KOPT-K1 (cell line): ENCODE results near the gene PDCD5.
A peak's percentile ranks its signal among the peaks of the same experiment; 100 is the strongest.
"Not testable (repeated sequence)": the region's sequence is repeated elsewhere in the genome, so short reads cannot be mapped to it uniquely, and the experiment has no call there.

Experiments used
- H3K27ac ChIP-seq: fragments of 200-600 bp; sonication (generic); 2 replicates; pipeline ENCODE4 v1.5.1; 2016; ENCODE audit warnings: antibody characterized with exemption, mild to moderate bottlenecking, low read depth, low read length; ENCODE audit not compliant: poor library complexity, severe bottlenecking
- H3K36me3 ChIP-seq: fragments of 200-600 bp; sonication (generic); 2 replicates; pipeline ENCODE4 v1.5.1; 2017; ENCODE audit warnings: antibody characterized with exemption, mild to moderate bottlenecking, low read length, moderate library complexity; ENCODE audit not compliant: insufficient read depth
- H3K9me3 ChIP-seq: fragments of 200-600 bp; sonication (generic); 2 replicates; pipeline ENCODE4 v1.5.1; 2017; ENCODE audit warnings: antibody characterized with exemption, low read length, mild to moderate bottlenecking; ENCODE audit not compliant: insufficient read depth, poor library complexity, severe bottlenecking

The PDCD5 gene

GRCh38 chr19:32567486-32567885, 13.5 kb upstream of the PDCD5 start:
- Histone ChIP-seq H3K9me3 (no peaks in the 10 kb centered on the region), H3K27ac (no peak overlapping the region), H3K36me3 (no peaks in the 10 kb centered on the region)

GRCh38 chr19:32570081-32570785, 10.8 kb upstream of the PDCD5 start:
- Histone ChIP-seq H3K9me3 (no peaks in the 10 kb centered on the region), H3K27ac (no peak overlapping the region), H3K36me3 (no peaks in the 10 kb centered on the region)

DNA sequence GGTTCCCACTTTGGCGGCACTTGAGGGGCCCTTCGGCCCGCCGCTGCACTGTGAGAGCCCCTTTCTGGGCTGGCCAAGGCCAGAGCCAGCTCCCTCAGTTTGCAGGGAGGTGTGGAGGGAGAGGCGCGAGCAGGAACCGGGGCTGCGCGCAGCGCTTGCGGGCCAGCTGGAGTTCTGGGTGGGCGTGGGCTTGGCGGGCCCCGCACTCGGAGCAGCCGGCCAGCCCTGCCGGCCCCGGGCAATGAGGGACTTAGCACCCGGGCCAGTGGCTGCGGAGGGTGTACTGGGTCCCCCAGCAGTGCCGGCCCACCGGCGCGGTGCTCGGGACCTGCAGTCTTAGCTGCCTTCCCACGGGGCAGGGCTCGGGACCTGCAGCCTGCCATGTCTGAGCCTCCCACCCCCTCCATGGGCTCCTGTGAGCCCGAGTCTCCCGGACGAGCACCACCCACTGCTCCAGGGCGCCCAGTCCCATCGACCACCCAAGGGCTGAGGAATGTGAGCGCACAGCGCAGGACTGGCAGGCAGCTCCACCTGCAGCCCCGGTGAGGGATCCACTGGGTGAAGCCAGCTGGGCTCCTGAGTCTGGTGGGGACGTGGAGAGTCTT, 9.4 kb upstream of the PDCD5 start:
- H3K36me3 ChIP-seq, H3K9me3 ChIP-seq, H3K27ac ChIP-seq: not testable (repeated sequence)

DNA sequence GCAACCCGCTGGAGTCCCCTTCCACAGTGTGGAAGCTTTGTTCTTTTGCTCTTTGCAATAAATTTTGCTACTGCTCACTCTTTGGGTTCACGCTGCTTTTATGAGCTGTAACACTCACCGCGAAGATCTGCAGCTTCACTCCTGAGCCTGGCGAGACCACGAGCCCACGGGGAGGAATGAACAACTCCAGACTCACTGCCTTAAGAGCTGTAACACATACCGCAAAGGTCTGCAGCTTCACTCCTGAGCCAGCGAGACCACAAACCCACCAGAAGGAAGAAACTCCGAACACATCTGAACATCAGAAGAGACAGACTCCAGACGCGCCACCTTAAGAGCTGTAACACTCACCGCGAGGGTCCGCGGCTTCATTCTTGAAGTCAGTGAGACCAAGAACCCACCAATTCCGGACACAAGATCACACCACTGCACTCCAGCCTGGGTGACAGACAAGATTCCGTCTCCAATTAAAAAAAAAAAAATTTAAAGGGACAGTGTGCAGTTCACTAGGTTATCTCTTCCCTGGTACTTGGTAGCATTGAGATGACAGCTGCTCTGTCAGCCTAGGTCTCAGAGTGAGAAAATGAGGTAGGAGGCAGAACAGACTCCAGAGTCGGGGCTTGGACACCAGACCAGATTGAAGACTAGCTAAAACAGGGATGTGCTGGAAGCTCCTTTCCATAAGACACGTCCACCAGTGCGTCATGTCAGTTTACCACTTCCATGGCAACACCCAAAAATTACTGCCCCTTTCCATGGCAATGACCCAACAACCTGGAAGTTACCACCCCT, 8.1 kb upstream of the PDCD5 start:
- H3K36me3 ChIP-seq, H3K27ac ChIP-seq, H3K9me3 ChIP-seq: not testable (repeated sequence)

- no peaks in the 10 kb centered on the region for H3K9me3 ChIP-seq
- no peaks in the 10 kb centered on the region for H3K36me3 ChIP-seq
- H3K27ac ChIP-seq = no peak overlapping the region
These were observed 7.5 kb upstream of the PDCD5 start for GRCh38 chr19:32573492-32573794.

- Histone ChIP-seq H3K36me3 (no peaks in the 10 kb centered on the region), H3K27ac (no peak overlapping the region), H3K9me3 (no peaks in the 10 kb centered on the region)
These were observed 4.2 kb upstream of the PDCD5 start for GRCh38 chr19:32576790-32577189.

DNA sequence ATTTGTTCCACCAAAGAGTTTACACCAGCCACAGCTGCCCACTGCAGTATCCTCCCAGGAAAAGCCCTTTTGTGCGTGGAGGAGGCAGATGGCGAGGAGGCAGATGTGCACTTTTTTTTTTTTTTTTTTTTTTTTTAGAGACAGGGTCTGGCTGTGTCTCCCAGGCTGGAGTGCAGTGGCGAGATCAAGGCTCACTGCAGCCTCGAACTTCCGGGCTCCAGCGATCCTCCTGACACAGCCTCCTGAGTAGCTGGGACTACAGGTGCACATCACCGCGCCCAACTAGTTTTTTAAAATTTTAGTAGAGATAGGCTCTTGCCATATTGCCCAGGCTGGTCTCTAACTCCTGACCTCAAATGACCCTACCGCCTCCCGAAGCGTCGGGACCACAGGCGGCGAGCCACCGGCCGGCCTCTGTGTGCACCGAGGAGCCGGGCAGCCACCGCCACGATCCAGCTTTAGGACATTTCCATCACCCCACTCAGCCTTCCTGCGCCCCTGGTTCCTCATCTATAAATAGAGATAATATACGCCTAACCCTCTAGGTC, 563 bp upstream of the PDCD5 start:
- Histone ChIP-seq H3K36me3 (peaks cover 30% of the 10 kb centered on the region), H3K27ac (no peak overlapping the region), H3K9me3 (no peaks in the 10 kb centered on the region)

GRCh38 chr19:32581705-32582179, 752 bp downstream of the PDCD5 start:
- Histone ChIP-seq H3K36me3 (peaks cover 42% of the 10 kb centered on the region), H3K9me3 (no peaks in the 10 kb centered on the region), H3K27ac (peak overlapping the region; percentile 75)

- not testable (repeated sequence) for H3K9me3 ChIP-seq, H3K27ac ChIP-seq
- H3K36me3 ChIP-seq = peaks cover 40% of the 10 kb centered on the region
These were observed 6.9 kb downstream of the PDCD5 start for GRCh38 chr19:32587747-32588504.

DNA sequence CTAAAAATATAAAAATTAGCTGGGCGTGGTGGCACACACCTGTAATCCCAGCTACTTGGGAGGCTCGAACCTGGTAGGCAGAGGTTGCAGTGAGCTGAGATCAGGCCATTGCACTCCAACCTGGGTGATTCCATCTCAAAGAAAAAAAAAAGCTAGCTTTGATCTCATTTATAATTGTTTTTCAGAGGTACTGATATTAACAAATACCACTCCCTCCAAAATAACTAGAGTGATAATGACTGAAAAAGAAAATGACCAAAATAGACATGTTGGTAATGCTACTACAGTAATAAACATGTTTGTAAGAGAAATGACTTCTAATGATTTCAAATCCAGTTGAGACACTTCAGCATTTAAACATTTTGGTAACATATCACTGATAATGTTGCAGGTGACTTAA, 13.0 kb downstream of the PDCD5 start:
- H3K27ac ChIP-seq = no peak overlapping the region
- H3K36me3 ChIP-seq = peaks cover 58% of the 10 kb centered on the region
- no peaks in the 10 kb centered on the region for H3K9me3 ChIP-seq

DNA sequence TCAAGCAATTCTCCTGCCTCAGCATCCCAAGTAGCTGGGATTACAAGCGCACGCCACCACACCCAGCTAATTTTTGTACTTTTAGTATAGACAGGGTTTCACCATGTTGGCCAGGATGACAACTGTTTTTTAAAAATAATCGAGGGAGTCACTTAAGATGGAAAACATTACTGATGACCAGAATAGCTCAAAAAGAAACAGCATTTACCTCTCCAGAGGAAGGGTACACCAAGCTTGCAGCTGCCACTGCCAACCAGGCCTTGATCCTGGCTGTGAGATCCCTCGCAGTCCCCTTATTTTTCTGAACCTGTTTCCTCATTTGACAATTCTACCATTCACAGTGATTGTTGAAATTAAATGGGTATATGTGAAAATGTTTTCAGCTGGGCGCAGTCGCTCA, 14.5 kb downstream of the PDCD5 start:
- Histone ChIP-seq H3K9me3 (no peaks in the 10 kb centered on the region), H3K27ac (no peak overlapping the region), H3K36me3 (peaks cover 58% of the 10 kb centered on the region)

GRCh38 chr19:32598022-32598421, 17.0 kb downstream of the PDCD5 start:
- Histone ChIP-seq H3K9me3 (no peaks in the 10 kb centered on the region), H3K27ac (no peak overlapping the region), H3K36me3 (peaks cover 66% of the 10 kb centered on the region)

GRCh38 chr19:32599258-32599657, 18.3 kb downstream of the PDCD5 start:
- Histone ChIP-seq H3K9me3 (no peaks in the 10 kb centered on the region), H3K27ac (no peak overlapping the region), H3K36me3 (peaks cover 66% of the 10 kb centered on the region)

GRCh38 chr19:32599736-32600157, 18.8 kb downstream of the PDCD5 start:
- Histone ChIP-seq H3K27ac (no peak overlapping the region), H3K9me3 (no peaks in the 10 kb centered on the region), H3K36me3 (peaks cover 62% of the 10 kb centered on the region)

GRCh38 chr19:32603961-32604360, 23.0 kb downstream of the PDCD5 start:
- Histone ChIP-seq H3K36me3 (peaks cover 39% of the 10 kb centered on the region), H3K27ac (no peak overlapping the region), H3K9me3 (no peaks in the 10 kb centered on the region)
